ENCODE data around the gene NKAIN2.

Gene NKAIN2

DNA sequence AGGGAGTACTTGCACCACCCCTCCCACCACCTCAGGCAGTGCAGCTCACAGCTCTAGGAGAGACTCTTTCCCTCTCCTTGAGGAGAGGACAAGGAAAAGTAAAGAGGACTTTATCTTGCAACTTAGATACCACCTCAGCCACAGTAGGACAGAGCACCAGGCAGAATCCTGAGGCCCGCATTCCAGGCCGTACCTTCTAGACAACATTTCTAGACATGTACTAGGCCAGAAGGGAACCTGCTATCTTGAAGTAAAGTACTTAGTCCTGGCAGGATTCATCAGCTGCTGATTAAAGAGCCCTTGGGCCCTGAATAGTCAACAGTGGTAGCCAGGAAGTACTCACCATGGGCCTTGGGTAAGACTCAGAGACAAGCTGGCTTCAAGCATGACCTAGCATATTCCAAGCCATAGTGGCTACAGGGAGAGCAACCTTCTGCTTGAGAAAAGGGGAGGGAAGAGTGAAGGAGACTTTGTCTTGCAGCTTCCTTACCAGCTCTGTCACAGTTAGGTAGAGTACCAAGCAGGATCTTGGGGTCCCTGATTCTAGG is 774.1 kb downstream of the NKAIN2 start:
- H3K9me3 ChIP-seq (ENCODE audit: insufficient read depth, low read length), result no peaks in the 10 kb centered on the region
- TF ChIP-seq, protein P1, sequence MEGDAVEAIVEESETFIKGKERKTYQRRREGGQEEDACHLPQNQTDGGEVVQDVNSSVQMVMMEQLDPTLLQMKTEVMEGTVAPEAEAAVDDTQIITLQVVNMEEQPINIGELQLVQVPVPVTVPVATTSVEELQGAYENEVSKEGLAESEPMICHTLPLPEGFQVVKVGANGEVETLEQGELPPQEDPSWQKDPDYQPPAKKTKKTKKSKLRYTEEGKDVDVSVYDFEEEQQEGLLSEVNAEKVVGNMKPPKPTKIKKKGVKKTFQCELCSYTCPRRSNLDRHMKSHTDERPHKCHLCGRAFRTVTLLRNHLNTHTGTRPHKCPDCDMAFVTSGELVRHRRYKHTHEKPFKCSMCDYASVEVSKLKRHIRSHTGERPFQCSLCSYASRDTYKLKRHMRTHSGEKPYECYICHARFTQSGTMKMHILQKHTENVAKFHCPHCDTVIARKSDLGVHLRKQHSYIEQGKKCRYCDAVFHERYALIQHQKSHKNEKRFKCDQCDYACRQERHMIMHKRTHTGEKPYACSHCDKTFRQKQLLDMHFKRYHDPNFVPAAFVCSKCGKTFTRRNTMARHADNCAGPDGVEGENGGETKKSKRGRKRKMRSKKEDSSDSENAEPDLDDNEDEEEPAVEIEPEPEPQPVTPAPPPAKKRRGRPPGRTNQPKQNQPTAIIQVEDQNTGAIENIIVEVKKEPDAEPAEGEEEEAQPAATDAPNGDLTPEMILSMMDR (IDR thresholded peaks at IDR 0.05; ENCODE audit: insufficient read depth, low read length, poor library complexity, severe bottlenecking), result no peak
- no peak for TF ChIP-seq EZH2phosphoT487 (conservative IDR thresholded peaks at IDR 0.05; ENCODE audit: low read length)
- no peak overlapping the region for H3K4me3 ChIP-seq (ENCODE audit: insufficient read depth, low read length, poor library complexity, severe bottlenecking)

GRCh38 chr6:124590001-124590400 is 786.3 kb downstream of the NKAIN2 start:
- Histone ChIP-seq H3K27me3 (ENCODE audit: low read length) (no peaks in the 10 kb centered on the region), H3K36me3 (ENCODE audit: low read length) (no peaks in the 10 kb centered on the region), H3K79me2 (ENCODE audit: insufficient read depth, low read length) (no peaks in the 10 kb centered on the region), H3K4me3 (ENCODE audit: insufficient read depth, low read length, poor library complexity, severe bottlenecking) (no peak overlapping the region), H3K9ac (ENCODE audit: low read length) (no peak overlapping the region), H3K4me2 (ENCODE audit: low read depth, low read length, poor library complexity, severe bottlenecking) (no peak overlapping the region), H3F3A (ENCODE audit: insufficient read depth) (no peaks in the 10 kb centered on the region), H4K20me1 (ENCODE audit: low read depth, low read length) (no peaks in the 10 kb centered on the region), H3K9me3 (ENCODE audit: insufficient read depth, low read length) (no peaks in the 10 kb centered on the region), H3K9me2 (replicated peaks; ENCODE audit: insufficient read depth, low read length) (no peaks in the 10 kb centered on the region; the same call in 1 of the 2 replicates), H3K27ac (ENCODE audit: low read depth, low read length) (no peak overlapping the region), H2AFZ (ENCODE audit: low read depth, low read length, severe bottlenecking) (no peak overlapping the region)
- TF ChIP-seq, protein P1 (IDR thresholded peaks at IDR 0.05; ENCODE audit: insufficient read depth, low read length, poor library complexity, severe bottlenecking), result no peak
- TF ChIP-seq EZH2phosphoT487 (conservative IDR thresholded peaks at IDR 0.05; ENCODE audit: low read length), result no peak

More for the DNA sequence above, 774.1 kb downstream of the NKAIN2 start:
- Histone ChIP-seq H4K20me1 (ENCODE audit: low read depth, low read length) (no peaks in the 10 kb centered on the region), H2AFZ (ENCODE audit: low read depth, low read length, severe bottlenecking) (no peak overlapping the region), H3K4me2 (ENCODE audit: low read depth, low read length, poor library complexity, severe bottlenecking) (no peak overlapping the region), H3F3A (ENCODE audit: insufficient read depth) (no peaks in the 10 kb centered on the region), H3K36me3 (ENCODE audit: low read length) (no peaks in the 10 kb centered on the region), H3K79me2 (ENCODE audit: insufficient read depth, low read length) (no peaks in the 10 kb centered on the region), H3K9ac (ENCODE audit: low read length) (no peak overlapping the region), H3K27me3 (ENCODE audit: low read length) (no peaks in the 10 kb centered on the region), H3K9me2 (replicated peaks; ENCODE audit: insufficient read depth, low read length) (no peaks in the 10 kb centered on the region), H3K27ac (ENCODE audit: low read depth, low read length) (no peak overlapping the region)

DNA sequence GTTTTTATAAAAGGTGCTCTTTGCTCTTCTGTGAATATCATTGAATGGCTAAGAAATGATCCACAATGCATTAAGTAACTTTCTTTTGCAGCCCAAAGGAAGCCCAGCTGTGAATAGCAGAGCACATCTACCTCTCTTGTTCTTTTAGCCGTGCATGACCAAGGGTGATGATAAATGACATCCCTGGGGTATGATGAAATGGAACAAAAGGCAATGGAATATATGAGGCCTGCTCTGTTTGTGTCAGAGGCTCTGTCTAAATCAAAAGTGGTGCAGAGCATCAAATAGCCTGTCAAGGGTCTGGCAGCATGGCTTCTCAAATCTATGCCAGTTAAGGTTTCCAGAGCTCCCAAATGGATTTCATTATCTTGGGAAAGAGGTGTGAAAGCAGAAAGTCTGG is 796.0 kb downstream of the NKAIN2 start:
- Histone ChIP-seq H3F3A (ENCODE audit: insufficient read depth) (no peaks in the 10 kb centered on the region), H3K79me2 (ENCODE audit: insufficient read depth, low read length) (no peaks in the 10 kb centered on the region), H3K9ac (ENCODE audit: low read length) (no peak overlapping the region), H3K27ac (ENCODE audit: low read depth, low read length) (no peak overlapping the region), H3K27me3 (ENCODE audit: low read length) (no peaks in the 10 kb centered on the region), H3K4me3 (ENCODE audit: insufficient read depth, low read length, poor library complexity, severe bottlenecking) (no peak overlapping the region), H3K9me2 (replicated peaks; ENCODE audit: insufficient read depth, low read length) (no peaks in the 10 kb centered on the region), H4K20me1 (ENCODE audit: low read depth, low read length) (no peaks in the 10 kb centered on the region), H3K9me3 (ENCODE audit: insufficient read depth, low read length) (no peaks in the 10 kb centered on the region), H3K36me3 (ENCODE audit: low read length) (no peaks in the 10 kb centered on the region), H2AFZ (ENCODE audit: low read depth, low read length, severe bottlenecking) (no peak overlapping the region), H3K4me2 (ENCODE audit: low read depth, low read length, poor library complexity, severe bottlenecking) (no peak overlapping the region)
- TF ChIP-seq, protein P1 (IDR thresholded peaks at IDR 0.05; ENCODE audit: insufficient read depth, low read length, poor library complexity, severe bottlenecking), result no peak
- TF ChIP-seq EZH2phosphoT487 (conservative IDR thresholded peaks at IDR 0.05; ENCODE audit: low read length), result no peak
